Right atrium auricular region (tissue), 2 donors: ENCODE measurements around the gene NEDD9. TPM values are rescaled to one million over a fixed set of nuclear protein-coding genes. Genes with fewer than 3 reads are reported as not detected.
A peak's percentile ranks its signal among the peaks of the same experiment; 100 is the strongest.

Experiments
- DNase-seq: peaks from one replicate; pipeline ENCODE4 v3.0.0-alpha.2; 2019; ENCODE audit warnings: low spot score
- H3K27ac ChIP-seq, 2 donors: fragments of 200-600 bp; sonication (generic); 1 replicate in 1 of 2; 2 replicates in 1 of 2; pipeline ENCODE4 v1.5.1; 2016 to 2019
- H3K27me3 ChIP-seq, 2 donors: fragments of 200-600 bp; sonication (generic); one replicate each; pipeline versions ENCODE4 v1.5.1 to v1.6.0; 2017 to 2019
- H3K36me3 ChIP-seq: fragments of 200-600 bp; sonication (generic); one replicate; pipeline ENCODE4 v1.5.1; 2016
- H3K4me1 ChIP-seq, 2 donors: fragments of 200-600 bp; sonication (generic); one replicate each; pipeline versions ENCODE4 v1.5.1 to v1.6.0; 2017 to 2019
- H3K4me3 ChIP-seq, 2 donors: fragments of 200-600 bp; sonication (generic); 1 replicate in 1 of 2; 2 replicates in 1 of 2; pipeline ENCODE4 v1.5.1; 2017 to 2019; ENCODE audit warnings: mild to moderate bottlenecking in 1 of 2, moderate library complexity in 1 of 2
- H3K9me3 ChIP-seq, 2 donors: fragments of 200-600 bp; sonication (generic); one replicate each; pipeline ENCODE4 v1.5.1; 2019
- total RNA-seq, 2 donors: library from RNA; depleted of rRNA; stranded (reverse); fragments of >200 nt; gene quantifications; one replicate each; pipeline ENCODE4 v1.1.0, GENCODE V29; 2016
- TF ChIP-seq, protein P1 (sequence below), 2 donors: fragments of 200-600 bp; sonication (generic); IDR thresholded peaks; one replicate each; pipeline ENCODE4 v1.5.1; 2019; ENCODE audit warnings: antibody characterized with exemption in 2 of 2

NEDD9 gene
- total RNA-seq, 2 donors from 2014 or later: 47.3 to 56.2 TPM

DNA sequence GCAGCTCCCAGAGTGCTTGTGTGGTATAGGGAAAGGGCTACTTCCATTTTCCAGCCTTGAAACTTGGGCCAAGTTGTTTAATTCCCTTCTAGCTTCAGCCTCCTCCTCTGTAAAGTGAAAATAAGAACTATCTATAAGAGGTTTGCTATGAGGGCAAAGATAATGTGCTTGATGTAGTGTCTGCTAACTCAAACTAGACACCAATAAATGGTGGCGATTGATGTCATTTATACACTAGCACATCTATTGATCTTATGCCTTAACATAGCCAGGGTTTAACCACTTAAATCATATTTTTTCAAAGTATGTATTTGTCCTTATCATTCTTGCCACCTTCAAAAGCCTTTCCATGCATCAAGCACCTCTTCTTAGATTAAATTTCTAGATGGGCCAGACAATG is 55.2 kb downstream of the NEDD9 start:
- Histone ChIP-seq H3K9me3 (peaks cover 0 to 8% of the 10 kb centered on the region in 2 donors), H3K4me3 (no peak overlapping the region), H3K27ac (no peak overlapping the region), H3K4me1 (peaks cover 0 to 4% of the 10 kb centered on the region in 2 donors), H3K27me3 (no peaks in the 10 kb centered on the region), H3K36me3 (no peaks in the 10 kb centered on the region)
- DNase-seq: no peak
- TF ChIP-seq, protein P1, sequence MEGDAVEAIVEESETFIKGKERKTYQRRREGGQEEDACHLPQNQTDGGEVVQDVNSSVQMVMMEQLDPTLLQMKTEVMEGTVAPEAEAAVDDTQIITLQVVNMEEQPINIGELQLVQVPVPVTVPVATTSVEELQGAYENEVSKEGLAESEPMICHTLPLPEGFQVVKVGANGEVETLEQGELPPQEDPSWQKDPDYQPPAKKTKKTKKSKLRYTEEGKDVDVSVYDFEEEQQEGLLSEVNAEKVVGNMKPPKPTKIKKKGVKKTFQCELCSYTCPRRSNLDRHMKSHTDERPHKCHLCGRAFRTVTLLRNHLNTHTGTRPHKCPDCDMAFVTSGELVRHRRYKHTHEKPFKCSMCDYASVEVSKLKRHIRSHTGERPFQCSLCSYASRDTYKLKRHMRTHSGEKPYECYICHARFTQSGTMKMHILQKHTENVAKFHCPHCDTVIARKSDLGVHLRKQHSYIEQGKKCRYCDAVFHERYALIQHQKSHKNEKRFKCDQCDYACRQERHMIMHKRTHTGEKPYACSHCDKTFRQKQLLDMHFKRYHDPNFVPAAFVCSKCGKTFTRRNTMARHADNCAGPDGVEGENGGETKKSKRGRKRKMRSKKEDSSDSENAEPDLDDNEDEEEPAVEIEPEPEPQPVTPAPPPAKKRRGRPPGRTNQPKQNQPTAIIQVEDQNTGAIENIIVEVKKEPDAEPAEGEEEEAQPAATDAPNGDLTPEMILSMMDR (IDR thresholded peaks at IDR 0.05): no peak

DNA sequence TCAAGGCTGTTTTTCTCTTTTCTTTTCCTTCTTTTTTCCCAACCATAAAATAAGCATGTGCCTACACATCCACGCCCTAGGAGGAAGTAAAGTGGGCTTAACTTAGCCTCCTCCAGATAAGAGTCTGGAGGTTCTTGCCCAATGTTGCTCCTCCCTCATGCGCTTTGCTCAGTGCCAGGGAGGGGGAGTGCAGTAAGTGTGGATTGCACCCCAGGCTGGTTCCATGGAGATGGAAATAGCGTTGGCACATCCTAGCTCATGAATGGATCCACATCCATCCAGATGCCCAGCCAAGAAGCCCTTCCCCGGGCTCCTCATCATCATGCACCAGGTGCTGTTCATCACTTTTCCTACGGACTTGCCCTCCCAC is 58.2 kb downstream of the NEDD9 start:
- no peaks in the 10 kb centered on the region for H3K27me3 ChIP-seq
- no peaks in the 10 kb centered on the region for H3K9me3 ChIP-seq
- H3K27ac ChIP-seq: no peak overlapping the region
- no peak overlapping the region for H3K4me3 ChIP-seq
- H3K4me1 ChIP-seq: peaks cover 0 to 5% of the 10 kb centered on the region in 2 donors
- TF ChIP-seq, protein P1 (IDR thresholded peaks at IDR 0.05): no peak
- no peaks in the 10 kb centered on the region for H3K36me3 ChIP-seq
- DNase-seq: no peak

DNA sequence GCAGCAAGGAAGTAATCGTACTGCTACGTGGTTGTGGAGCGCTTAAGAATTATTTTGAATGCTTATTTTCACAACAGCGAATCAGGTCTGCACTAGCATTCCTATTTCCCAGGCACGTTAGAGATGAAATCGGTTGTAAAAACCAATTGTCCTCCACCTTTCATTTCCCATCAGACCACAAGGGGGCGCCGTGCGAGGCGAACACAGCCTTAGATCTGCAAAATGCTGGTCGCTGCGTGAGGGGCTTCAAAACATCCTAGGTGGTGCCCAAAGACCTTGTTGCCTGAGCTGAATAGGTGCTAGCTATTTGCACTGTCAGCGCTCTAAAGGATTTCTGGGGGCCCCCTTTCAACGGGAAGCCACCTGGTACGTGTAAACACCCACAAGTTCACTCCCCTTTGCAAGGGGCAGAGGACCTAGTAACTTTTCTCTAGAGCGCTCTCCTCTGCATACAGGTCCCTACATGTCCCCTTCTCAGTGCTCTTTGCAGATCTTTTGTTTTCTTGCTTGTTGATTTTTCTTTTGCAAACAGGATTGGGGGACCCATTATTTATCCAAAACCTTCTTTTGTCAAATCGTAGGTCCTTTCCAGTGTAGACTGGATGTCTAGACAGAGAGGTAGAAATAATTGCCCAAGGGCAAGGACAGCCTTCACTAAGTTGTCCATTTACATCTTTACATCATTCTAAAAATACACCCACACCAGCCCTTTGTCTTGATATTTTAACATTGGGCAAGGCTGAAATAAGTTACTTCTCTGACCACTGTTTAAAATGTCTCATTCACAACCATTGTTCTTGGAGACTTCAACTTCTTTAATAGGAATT is 59.8 kb downstream of the NEDD9 start:
- TF ChIP-seq, protein P1 (IDR thresholded peaks at IDR 0.05): peak; percentile 73 to 88
- H3K27ac ChIP-seq: no peak overlapping the region
- no peaks in the 10 kb centered on the region for H3K36me3 ChIP-seq
- DNase-seq: peak; percentile 74
- no peaks in the 10 kb centered on the region for H3K9me3 ChIP-seq
- H3K4me3 ChIP-seq: no peak overlapping the region
- H3K4me1 ChIP-seq: peaks cover 0 to 5% of the 10 kb centered on the region in 2 donors
- H3K27me3 ChIP-seq: no peaks in the 10 kb centered on the region

DNA sequence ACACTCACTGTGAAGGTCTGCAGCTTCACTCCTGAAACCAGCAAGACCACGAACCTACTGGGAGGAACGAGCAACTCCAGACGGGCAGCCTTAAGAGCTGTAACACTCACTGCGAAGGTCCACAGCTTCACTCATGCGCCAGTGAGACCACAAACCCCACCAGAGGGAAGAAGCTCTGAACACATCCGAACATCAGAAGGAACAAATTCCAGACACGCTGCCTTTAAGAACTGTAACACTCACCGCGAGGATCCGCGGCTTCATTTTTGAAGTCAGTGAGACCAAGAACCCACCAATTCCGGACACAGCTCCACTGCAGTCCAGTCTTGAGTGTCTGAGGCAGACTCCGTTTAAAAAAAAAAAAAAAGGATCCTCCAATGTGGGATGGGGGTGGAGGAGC is 60.5 kb downstream of the NEDD9 start:
- peaks cover 0 to 5% of the 10 kb centered on the region in 2 donors for H3K4me1 ChIP-seq
- H3K4me3 ChIP-seq: no peak overlapping the region
- H3K36me3 ChIP-seq: no peaks in the 10 kb centered on the region
- TF ChIP-seq, protein P1 (IDR thresholded peaks at IDR 0.05): no peak
- no peak overlapping the region for H3K27ac ChIP-seq
- H3K9me3 ChIP-seq: no peaks in the 10 kb centered on the region
- no peaks in the 10 kb centered on the region for H3K27me3 ChIP-seq
- no peak for DNase-seq

DNA sequence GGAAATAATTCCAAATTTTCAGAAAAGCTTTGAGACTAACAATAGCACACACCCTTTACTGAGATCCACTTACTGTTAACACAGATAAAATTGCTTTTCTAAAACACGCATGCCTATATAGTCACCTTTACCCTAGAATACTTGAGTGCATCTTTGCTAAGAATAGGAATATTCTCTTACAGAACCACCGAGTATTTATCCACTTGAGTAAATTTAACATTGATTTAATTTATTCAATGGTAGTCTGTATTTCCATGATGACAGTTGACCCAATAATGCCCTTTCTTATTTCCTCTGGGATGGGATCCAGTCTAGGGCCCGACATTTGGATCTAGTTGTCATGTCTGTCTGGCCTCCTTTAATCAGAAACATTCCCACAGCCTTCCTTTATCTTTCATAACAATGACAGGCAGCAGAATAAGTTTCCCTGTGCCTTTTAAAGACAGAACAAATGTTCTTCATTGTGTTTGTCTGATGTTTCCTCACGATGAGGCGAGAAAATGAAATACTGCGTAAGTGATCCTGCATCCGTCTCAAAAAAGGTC is 64.3 kb downstream of the NEDD9 start:
- no peak overlapping the region for H3K27ac ChIP-seq
- H3K36me3 ChIP-seq: no peaks in the 10 kb centered on the region
- no peaks in the 10 kb centered on the region for H3K9me3 ChIP-seq
- H3K4me1 ChIP-seq: peaks cover 0 to 5% of the 10 kb centered on the region in 2 donors
- DNase-seq: no peak
- TF ChIP-seq, protein P1 (IDR thresholded peaks at IDR 0.05): no peak
- no peaks in the 10 kb centered on the region for H3K27me3 ChIP-seq
- no peak overlapping the region for H3K4me3 ChIP-seq
